ENCODE results near the gene ULK3.
A peak's percentile ranks its signal among the peaks of the same experiment; 100 is the strongest.

GRCh38 chr15:74787251-74788041 is 55.5 kb downstream of the ULK3 start:
- peak; percentile 9 to 39 for TF ChIP-seq CTCF (IDR thresholded peaks at IDR 0.05)
- no peak for TF ChIP-seq POLR2A (IDR thresholded peaks at IDR 0.05)
- no peak for TF ChIP-seq POLR2AphosphoS5 (IDR thresholded peaks at IDR 0.05)
